Muscle layer of duodenum (tissue), 2 donors: ENCODE data around the gene NCBP3.
A peak's percentile ranks its signal among the peaks of the same experiment; 100 is the strongest.

ENCODE experiments used
- H3K27ac ChIP-seq: one replicate; pipeline ENCODE4 v1.7.0; 2013; ENCODE audit warnings: mild to moderate bottlenecking, low read length
- H3K27me3 ChIP-seq: one replicate; pipeline ENCODE4 v1.7.0; 2013; ENCODE audit warnings: low read depth, mild to moderate bottlenecking, control low read depth, low read length
- H3K36me3 ChIP-seq, 2 donors: one replicate each; pipeline ENCODE4 v1.7.0; 2013; ENCODE audit warnings: low read length in 2 of 2, control low read depth in 1 of 2, mild to moderate bottlenecking in 1 of 2; ENCODE audit not compliant: insufficient read depth in 2 of 2, control insufficient read depth in 1 of 2
- H3K4me1 ChIP-seq, 2 donors: one replicate each; pipeline ENCODE4 v1.7.0; 2013; ENCODE audit warnings: low read length in 2 of 2, mild to moderate bottlenecking in 2 of 2, control low read depth in 1 of 2, moderate library complexity in 1 of 2; ENCODE audit not compliant: insufficient read depth in 2 of 2, control insufficient read depth in 1 of 2
- H3K4me3 ChIP-seq, 2 donors: one replicate each; pipeline ENCODE4 v1.7.0; 2013; ENCODE audit warnings: low read length in 2 of 2, low read depth in 1 of 2, mild to moderate bottlenecking in 1 of 2
- H3K9me3 ChIP-seq, 2 donors: one replicate each; pipeline ENCODE4 v1.7.0; 2013; ENCODE audit warnings: low read length in 2 of 2, control low read depth in 1 of 2, mild to moderate bottlenecking in 1 of 2; ENCODE audit not compliant: control insufficient read depth in 1 of 2
- donor health status: healthy.

NCBP3 gene

DNA sequence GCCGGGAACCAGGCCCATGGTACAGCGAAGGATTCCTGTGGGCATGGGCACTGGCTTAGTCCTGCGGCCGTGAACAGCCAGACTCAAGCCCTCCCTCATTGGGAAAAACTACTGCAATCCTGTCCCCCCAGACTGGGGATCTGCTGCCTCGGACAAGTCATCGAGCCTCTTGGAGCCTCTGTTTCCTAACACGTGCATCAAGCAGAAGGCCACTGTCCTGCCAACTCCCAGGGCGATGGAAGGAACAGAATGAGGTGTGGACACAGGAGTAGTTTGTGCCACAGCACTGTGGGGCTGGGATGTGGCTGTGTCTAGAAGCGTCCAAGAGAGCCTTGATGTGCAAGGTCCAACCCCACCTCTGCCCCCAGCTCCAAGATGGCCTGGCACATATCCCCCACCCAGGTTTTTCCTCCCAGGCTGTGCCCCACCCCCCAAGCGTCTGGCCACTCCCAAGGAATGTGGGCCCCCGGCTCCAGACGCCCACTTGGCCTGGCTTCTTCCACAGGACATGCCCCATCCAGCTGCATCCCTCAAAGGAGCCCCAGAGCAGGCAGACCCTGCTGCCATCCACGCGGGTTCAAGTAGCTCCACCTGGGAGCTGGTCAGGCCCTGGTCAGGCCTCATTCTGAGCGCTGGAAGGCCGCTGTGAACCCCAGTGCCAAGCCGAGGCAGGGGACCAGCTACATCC, 43.4 kb upstream of the NCBP3 start:
- H3K9me3 ChIP-seq = no peaks in the 10 kb centered on the region
- H3K36me3 ChIP-seq = peaks cover 6% of the 10 kb centered on the region in 2 donors
- peak overlapping the region; percentile 51 for H3K27ac ChIP-seq
- no peaks in the 10 kb centered on the region for H3K27me3 ChIP-seq
- H3K4me1 ChIP-seq = peaks cover 39 to 52% of the 10 kb centered on the region in 2 donors
- no peak overlapping the region for H3K4me3 ChIP-seq

DNA sequence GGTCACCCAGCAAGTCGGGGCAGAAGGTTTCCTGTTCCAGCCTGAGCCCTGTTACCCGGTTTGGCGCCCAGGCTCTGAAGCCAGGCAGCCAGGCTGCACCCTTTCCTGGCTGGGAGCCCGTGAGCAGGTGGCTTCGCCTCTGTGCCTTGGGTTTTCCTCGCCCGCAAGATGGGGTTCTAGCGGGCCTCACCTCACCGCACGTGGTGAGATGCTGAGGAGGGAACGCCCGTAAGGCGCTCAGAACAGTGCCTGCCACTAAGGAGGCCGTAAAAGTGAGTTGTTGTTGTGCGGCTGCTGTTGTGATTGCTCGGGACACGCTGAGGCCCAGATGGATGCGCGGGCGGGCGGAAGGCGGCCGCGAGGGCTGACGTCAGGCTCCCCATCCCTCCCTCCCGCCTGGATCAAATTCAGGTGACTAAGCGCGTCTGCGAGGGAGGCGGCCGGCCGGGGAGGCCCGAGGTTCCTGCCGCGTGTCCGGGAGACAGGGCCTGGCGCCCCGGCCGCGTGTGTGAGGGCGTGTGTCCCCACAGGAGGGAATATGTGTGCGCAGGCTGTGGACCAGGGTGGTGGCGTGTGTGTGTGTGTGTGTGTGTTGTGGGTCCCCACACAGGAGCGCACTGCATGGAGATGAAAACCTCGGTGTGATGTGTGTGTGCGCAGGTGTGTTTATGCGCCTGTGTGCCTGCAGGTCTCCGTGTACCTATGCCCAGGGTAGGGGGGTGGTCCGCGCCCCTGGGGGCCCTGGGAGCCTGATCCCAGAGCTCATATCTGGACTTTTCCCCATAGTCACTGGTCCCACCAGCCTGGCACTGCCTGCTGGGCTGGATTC, 42.5 kb upstream of the NCBP3 start:
- Histone ChIP-seq H3K27me3 (no peaks in the 10 kb centered on the region), H3K4me1 (peaks cover 31 to 49% of the 10 kb centered on the region in 2 donors), H3K4me3 (peak overlapping the region in 1 of 2 donors; percentile 31), H3K36me3 (peaks cover 6 to 13% of the 10 kb centered on the region in 2 donors), H3K27ac (peak overlapping the region; percentile 75), H3K9me3 (no peaks in the 10 kb centered on the region)

DNA sequence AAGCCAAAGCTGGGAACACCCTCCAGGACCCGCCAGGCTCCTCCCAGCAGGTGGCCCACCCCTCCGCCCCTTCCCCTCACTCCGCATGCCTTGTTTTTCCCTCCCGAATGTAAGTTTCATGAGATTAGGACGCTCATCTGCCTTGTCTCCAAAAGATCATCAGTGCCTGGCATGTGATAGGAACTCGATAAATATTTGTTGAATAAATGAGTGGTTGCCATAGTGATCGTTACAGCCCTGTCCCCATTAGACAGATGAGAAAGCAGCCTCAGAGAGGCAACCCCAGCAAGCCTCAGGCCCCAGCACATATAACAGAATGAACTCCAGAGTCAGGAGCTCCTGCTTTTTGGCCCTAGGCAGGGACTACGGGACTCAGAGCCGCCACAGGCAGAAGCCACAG, 41.8 kb upstream of the NCBP3 start:
- Histone ChIP-seq H3K4me1 (peaks cover 30 to 45% of the 10 kb centered on the region in 2 donors), H3K9me3 (no peaks in the 10 kb centered on the region), H3K27me3 (no peaks in the 10 kb centered on the region), H3K4me3 (peak overlapping the region in 1 of 2 donors; percentile 31), H3K36me3 (peaks cover 6 to 21% of the 10 kb centered on the region in 2 donors), H3K27ac (peak overlapping the region; percentile 75)

DNA sequence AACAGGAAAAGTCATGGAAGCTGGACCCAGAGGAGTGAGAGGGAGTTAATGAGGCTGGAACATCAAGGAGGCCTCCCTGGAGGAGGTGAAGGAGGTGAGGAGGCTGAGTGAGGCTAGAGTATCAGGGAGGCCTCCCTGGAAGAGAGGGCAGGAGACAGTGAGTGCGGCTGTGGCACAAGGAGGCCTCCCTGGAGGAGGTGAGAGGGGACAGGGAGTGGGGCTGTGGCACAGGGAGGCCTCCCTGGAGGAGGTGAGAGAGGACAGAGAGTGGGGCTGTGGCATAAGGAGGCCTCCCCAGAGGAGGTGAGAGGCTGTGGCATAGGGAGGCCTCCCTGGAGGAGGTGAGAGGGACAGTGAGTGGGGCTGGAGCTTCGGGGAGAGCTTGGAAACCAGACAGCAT, 41.3 kb upstream of the NCBP3 start:
- Histone ChIP-seq H3K27ac (peak overlapping the region; percentile 75), H3K9me3 (no peaks in the 10 kb centered on the region), H3K36me3 (peaks cover 6 to 24% of the 10 kb centered on the region in 2 donors), H3K4me3 (peak overlapping the region in 1 of 2 donors; percentile 3), H3K4me1 (peaks cover 30 to 44% of the 10 kb centered on the region in 2 donors), H3K27me3 (no peaks in the 10 kb centered on the region)

DNA sequence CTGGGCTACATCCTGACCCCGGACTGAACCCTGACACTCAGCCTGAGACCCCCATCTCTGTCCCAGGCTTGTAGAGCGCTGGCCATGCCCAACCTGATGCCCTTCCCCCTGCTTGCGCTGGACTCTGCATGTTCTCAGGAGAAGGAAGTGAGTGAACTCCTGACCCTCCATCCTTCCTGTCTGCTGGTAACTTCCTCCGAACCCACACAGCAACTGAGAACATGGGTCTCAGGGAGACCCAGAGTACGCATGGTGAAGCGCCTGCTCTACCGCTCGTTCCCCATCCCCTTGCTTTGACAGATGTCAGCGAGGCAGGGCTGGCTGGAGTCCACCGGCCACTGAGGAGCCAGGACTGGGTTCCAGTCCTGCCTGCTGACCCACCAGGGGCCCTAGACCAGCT, 40.7 kb upstream of the NCBP3 start:
- Histone ChIP-seq H3K27me3 (no peaks in the 10 kb centered on the region), H3K36me3 (peaks cover 6 to 29% of the 10 kb centered on the region in 2 donors), H3K9me3 (no peaks in the 10 kb centered on the region), H3K4me1 (peaks cover 30 to 38% of the 10 kb centered on the region in 2 donors), H3K27ac (peak overlapping the region; percentile 75), H3K4me3 (peak overlapping the region; percentile 3 to 16)

DNA sequence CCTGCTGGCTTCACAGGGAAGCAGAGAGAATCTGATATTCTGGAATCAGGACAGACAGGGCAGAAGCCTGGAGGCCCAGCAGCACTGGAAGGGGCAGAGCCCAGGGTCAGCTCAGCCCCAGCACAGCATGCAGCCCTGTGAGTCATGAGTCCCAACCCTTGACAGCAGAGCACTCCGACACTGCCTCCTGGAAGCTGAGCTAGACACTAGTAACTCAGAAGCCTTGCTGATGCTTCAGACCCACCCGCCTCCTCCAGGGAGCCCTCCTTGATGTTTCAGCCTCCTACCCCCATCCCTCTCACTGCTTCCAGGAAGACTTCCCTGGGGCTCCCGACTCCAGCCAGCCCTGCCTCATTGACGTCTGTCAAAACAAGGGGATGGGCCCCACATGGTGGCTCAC, 39.9 kb upstream of the NCBP3 start:
- no peak overlapping the region for H3K4me3 ChIP-seq
- H3K36me3 ChIP-seq = peaks cover 6 to 29% of the 10 kb centered on the region in 2 donors
- no peak overlapping the region for H3K27ac ChIP-seq
- no peaks in the 10 kb centered on the region for H3K9me3 ChIP-seq
- no peaks in the 10 kb centered on the region for H3K27me3 ChIP-seq
- H3K4me1 ChIP-seq = peaks cover 24 to 29% of the 10 kb centered on the region in 2 donors

DNA sequence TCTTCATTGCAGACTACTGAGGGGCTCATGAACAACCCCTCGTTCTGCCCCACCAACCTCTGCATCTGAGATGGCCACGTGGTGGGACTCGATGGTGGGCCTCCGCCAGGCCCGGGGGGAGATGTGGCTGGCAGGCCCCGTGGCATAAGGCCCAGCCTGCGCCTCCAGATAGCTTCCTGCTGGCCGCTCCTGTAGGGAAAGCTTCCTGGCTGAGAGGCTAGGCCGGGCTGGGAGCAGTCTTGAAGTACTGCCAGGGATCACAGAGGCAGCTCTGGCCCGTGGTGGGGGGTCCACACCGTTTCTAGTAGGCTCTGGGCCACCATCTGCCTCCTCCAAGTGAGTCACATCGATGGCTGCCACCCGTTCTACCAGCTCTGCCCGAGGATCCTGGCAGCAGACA, 39.2 kb upstream of the NCBP3 start:
- Histone ChIP-seq H3K4me3 (no peak overlapping the region), H3K9me3 (no peaks in the 10 kb centered on the region), H3K27me3 (no peaks in the 10 kb centered on the region), H3K4me1 (peaks cover 18 to 22% of the 10 kb centered on the region in 2 donors), H3K27ac (no peak overlapping the region), H3K36me3 (peaks cover 6 to 29% of the 10 kb centered on the region in 2 donors)

DNA sequence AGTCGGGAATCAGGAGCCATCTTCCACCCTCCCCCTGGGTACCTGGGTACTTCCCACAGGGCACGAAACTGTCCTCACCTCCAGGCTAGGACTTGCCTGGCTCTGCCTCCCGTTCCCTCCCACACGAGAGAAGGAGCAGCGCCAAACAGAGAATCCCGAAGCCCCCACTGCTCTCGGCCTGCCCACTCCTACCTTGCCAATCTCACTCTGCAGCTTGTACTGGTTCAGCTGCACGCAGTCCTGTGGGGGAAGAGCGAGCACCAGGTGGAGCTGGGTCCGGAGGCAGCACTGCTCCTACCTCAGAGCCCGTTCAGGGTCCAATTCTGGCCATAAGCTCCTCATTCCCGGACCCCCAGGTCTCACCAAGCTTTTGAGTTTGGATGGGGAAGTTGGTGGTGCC, 38.1 kb upstream of the NCBP3 start:
- Histone ChIP-seq H3K27ac (no peak overlapping the region), H3K9me3 (no peaks in the 10 kb centered on the region), H3K4me1 (peaks cover 15 to 16% of the 10 kb centered on the region in 2 donors), H3K36me3 (peaks cover 6 to 32% of the 10 kb centered on the region in 2 donors), H3K27me3 (no peaks in the 10 kb centered on the region), H3K4me3 (no peak overlapping the region)

DNA sequence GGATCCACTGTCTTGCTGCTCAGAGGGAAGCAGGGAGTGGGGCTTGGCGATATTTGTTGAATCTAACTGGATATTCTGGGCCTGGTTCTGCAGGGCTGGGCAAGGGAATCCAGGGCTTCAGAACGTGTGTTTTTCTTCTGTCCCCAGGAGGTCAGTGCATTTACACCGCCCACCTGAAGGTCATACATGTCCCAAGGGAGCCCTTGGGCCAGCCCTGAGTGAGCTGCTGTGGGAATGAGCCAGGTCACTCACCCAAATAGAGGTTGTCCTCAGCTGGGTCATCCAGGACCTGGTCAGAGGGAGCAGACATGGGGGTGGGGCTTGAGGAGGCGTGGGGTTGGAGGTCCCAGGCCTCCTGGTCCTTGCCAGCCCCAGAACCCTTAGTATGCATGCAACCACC, 36.2 kb upstream of the NCBP3 start:
- no peaks in the 10 kb centered on the region for H3K27me3 ChIP-seq
- H3K4me3 ChIP-seq = no peak overlapping the region
- H3K27ac ChIP-seq = no peak overlapping the region
- peaks cover 6 to 32% of the 10 kb centered on the region in 2 donors for H3K36me3 ChIP-seq
- H3K9me3 ChIP-seq = no peaks in the 10 kb centered on the region
- H3K4me1 ChIP-seq = peaks cover 4 to 7% of the 10 kb centered on the region in 2 donors

DNA sequence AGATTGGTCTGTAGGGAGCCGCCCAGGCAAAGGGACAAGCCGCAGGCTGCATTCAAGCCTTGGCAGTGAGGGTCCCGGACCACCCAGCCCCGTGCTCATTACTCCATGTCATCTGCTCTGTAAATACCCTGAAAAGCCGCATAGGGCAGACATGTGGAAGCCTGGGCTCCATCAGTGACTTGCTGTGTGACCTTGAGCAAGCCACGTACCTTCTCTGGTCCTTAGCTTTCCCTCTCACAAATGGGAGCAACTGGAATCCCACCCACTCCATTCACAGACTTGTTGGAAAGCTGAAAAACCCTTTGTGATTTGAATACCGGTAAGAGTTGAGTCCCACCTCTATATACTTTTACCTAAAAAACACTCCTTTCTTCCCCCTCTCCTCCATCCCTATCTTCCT, 34.9 kb upstream of the NCBP3 start:
- no peaks in the 10 kb centered on the region for H3K27me3 ChIP-seq
- no peaks in the 10 kb centered on the region for H3K9me3 ChIP-seq
- H3K36me3 ChIP-seq = peaks cover 6 to 37% of the 10 kb centered on the region in 2 donors
- no peak overlapping the region for H3K27ac ChIP-seq
- no peak overlapping the region for H3K4me3 ChIP-seq
- H3K4me1 ChIP-seq = no peaks in the 10 kb centered on the region

DNA sequence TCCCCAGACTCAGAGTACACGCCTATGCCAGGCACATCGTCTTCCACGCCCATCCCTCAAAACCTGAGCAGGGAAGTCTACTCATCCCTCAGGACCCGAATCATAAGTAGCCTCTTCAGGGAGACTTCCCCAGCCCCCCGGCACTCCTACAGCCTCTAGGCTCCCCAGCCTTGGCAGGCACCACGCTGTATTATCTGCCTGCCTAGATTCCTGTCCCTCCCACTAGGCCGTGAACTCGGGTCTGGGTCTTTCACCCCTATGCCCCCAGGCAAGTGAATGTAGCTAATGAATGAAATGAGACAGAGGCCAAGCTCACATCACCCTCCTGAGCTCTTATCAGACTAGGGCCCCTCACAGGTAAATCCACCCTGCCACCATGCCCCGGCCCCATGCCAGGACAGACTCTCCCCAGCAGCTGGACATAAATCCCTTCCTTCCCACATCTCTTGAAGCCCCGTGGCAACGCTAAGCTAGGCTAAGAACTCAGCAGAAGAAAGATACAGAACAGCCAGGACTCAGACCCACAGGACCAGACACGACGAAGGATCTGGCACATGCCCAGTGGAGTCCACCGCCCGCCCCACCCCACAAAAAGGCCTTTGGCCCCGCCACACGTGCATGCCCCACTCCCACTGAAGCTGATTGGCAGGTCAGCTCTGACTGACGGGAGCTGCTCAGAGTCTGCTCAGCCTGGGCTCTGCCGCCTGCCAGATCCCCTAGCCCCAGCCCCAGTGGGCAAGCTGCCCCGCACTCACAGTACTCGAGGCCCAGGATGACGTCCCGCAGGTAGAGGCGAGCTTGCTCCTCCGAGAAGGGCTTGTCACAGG, 33.8 kb upstream of the NCBP3 start:
- H3K27me3 ChIP-seq = no peaks in the 10 kb centered on the region
- H3K27ac ChIP-seq = no peak overlapping the region
- H3K4me1 ChIP-seq = no peaks in the 10 kb centered on the region
- peaks cover under 1 to 44% of the 10 kb centered on the region in 2 donors for H3K36me3 ChIP-seq
- no peaks in the 10 kb centered on the region for H3K9me3 ChIP-seq
- H3K4me3 ChIP-seq = no peak overlapping the region
